SW480 (cell line): ENCODE results near the gene LCN2.
"Not testable (repeated sequence)": the region's sequence is repeated elsewhere in the genome, so short reads cannot be mapped to it uniquely, and the experiment has no call there.

ENCODE experiments used
- DNase-seq: peaks from one replicate; pipeline ENCODE4 v3.0.0-alpha.2; 2016; ENCODE audit warnings: low spot score

Gene LCN2

GRCh38 chr9:128168731-128169308 lies 19.6 kb downstream of the LCN2 start:
- no peak for DNase-seq

DNA sequence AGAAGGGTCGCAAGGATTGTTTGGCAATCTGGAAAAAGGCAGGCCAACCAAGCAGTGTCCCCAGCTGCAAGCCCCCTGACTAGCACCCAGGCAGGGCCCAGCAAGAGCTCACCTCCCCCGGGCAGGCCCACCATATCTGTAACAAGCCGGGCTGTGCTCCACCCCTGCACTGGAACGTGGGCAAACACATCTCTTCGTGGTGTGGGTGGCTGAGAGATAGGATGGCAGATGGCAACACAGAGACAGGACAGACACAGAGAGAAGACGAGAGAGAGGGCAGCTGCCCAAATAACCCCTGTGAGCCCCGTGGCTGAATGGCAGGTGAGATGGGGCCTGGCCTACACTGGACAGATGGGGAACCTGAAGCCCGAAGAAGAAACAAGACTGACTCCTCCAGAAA lies 20.2 kb downstream of the LCN2 start:
- no peak for DNase-seq

GRCh38 chr9:128169925-128170324 lies 20.7 kb downstream of the LCN2 start:
- DNase-seq: no peak

GRCh38 chr9:128174062-128174461 lies 24.8 kb downstream of the LCN2 start:
- DNase-seq: no peak

DNA sequence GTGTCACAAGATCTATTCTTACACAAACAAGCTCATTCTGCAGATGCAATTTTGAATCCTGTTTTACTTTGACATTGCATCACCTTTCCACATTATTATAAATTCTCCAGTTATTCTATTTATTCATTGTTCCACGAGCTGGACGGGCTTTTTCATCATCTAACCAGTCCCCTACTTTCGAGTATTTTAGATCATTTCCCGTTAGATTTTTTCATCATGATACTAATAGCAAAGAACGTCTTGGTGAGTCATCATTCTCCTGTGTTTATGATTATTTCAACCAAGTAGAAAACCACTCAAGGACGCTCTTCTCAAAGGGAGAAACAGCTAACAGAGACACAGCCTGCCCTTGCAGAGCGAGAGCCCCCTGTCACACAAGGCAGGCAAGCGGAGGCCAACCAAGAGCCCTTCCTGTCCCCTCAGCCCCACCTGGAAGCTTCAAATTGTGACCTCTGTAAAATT lies 25.9 kb downstream of the LCN2 start:
- no peak for DNase-seq

DNA sequence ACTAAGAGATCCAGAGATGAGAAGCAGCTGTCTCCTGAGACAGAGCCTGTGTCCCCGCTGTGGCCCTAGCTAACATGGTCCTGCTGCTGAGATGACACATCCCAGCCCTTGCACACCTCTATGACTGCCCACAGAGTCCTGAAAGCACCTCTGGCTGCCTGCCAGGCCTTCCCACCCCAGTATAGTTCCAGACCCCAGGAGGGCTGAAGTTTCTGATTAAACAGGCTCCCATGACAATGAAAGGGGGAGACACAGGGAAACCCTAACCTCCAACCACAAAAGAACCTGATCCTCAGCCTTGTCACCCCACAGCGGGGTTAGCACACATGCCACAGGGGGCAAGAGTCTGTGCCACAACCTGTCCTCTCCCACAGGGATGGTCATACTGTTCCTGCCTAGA lies 26.5 kb downstream of the LCN2 start:
- DNase-seq: no peak

GRCh38 chr9:128178806-128179431 lies 29.7 kb downstream of the LCN2 start:
- no peak for DNase-seq

DNA sequence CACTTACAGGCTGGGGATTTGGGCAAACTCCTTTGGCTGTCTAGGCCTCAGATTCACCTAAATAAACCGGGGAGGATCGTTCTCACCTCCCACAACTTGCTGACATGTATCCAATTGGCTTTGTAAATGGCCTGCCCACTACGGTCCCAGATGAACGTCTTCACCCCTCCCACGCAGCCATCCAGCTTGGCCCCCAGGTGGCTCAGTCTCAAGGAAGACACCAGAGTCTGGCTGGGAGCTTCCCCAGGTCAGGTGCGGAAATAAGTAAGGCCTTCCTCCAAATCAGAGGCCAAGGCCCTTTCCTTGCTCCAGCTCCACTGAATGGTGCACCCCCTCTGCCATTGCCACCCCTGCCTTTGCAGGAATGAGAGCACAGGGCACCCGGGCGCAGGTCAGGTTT lies 30.7 kb downstream of the LCN2 start:
- no peak for DNase-seq

DNA sequence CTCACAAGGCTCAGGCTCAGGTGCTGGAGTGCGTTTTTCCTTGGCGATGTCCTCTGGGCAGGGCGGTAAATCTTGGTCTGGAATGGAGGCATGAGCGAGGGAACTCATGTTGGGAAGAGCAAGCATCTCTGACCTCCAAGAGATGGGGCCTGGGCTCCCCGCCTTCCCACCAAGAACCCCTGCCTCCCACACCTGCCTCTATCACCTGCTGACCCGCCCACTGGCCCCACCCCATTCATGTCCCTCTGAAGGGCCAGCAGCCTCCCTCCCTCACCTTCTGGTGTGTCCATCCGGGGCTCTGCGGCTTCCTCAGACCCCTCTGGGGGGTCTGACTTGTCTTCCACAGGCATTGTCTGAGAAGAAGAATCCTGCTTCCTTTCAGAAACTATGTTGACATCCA lies 31.2 kb downstream of the LCN2 start:
- DNase-seq: no peak

- not testable (repeated sequence) for DNase-seq
Observed at GRCh38 chr9:128181480-128181879, 32.2 kb downstream of the LCN2 start.

DNA sequence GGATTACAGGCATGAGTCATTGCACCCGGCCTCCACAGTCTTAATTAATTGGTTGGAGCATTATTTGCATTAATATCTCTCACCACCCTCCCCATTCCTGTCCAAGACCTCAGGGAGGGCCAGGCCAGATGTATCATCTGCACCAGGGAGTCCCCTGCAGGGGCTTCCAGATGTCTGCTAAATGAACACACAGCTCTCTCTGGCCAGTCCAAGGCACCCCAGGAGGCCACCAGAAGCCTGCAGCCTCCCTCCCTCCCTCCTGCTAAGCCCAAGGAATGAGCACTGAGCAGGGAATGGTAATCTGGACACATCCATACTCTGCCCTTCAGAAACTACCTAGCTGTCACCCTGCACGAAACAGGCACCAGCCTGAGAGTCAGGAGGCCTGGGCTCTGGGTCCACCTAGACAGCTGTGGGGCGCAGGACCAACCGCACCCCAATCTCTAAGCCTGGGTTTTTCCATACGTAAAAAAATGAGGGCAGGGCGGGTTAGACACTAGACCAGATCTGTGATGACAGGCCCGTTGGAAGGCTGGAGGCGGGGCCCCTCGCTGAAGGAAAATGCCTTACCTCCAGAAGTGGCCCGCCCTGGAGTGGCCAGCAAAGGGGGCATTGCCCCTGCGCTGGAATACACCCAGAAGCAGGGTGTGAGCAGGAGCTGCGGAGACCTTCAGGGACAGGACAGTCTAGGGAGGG lies 33.8 kb downstream of the LCN2 start:
- DNase-seq: no peak

DNA sequence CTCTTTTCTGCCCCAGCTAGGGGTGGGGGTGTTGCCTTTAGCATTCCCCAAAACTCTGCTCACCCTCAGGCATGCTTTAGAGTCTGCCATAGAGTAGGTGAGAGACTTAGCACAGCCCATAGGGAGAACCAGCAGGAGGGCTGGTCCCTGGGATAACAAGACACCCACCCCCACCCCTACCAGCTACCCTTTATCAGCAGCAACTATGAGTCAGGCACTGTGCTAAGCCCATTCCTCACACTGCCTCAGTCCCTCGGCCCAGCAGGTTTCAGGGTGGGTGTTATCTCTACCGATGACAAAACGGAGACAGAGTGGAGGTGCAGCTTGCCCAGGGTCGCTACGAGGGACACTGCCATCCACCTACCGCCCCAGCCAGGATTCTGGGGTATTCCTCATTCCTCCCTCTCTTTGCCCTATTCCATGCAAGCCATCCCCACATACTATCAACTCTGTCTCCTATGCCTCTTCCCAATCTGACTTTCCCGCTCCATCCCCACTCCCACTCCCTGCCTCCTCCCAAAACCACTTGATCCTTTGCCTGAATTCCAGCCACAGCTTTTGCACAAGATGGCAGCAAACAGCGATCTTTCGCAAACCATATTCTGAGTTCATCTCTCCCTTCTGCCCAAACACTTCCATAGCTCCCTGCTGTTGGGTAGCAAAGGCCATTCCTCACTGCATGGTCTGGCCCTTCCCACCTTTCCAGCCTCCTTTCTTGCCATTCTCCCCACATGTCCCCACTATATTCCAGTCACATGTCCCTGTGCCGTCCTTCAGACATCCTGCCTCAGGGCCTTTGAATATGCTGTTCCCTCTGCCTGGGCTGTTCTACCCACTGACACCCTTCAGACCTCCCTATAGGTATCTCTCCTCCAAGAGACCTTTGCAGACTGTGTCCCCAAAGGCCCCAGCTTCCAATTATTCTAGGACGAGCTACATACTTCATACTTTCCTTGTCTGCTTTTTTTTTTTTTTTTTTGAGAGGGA lies 37.0 kb downstream of the LCN2 start:
- DNase-seq: no peak

DNA sequence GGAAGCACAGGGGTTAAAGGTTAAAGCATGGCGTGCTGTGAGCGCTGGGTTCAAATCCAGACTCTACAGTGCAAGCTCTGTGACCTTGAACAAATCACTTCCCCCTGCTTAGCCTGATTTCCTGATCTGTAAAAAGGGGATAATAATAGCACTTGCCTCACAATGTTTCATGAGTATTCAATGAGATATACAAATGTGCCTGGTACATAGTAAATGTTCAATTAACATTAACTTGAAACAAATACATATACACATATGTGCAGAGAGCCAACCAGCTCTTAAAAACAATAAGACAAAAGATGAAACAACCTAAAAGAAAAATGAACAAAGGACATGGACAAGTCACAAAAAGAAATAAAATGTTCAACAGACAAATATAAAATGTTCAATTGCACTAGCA lies 38.1 kb downstream of the LCN2 start:
- DNase-seq: no peak

- DNase-seq: no peak
Observed at GRCh38 chr9:128188209-128188608, 39.0 kb downstream of the LCN2 start.

DNA sequence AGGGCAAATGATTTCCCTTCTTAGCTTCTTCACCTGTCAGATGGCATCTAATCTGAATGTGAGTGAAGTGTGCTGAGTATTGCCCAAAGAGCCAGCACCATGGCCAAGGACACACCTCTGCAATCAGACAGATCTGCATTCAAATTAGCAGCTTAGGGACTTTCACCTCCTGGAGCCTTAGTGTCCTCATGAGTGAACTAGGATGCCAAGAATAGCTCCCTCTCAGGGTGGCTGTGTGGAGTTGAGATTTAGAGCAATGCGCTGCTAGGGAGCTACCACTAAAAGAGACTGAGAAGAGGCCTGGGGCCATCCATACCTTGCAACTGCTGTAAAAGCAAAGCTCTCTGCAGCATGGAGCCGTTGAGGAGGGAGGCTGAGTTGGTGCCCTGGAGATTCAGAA lies 40.8 kb downstream of the LCN2 start:
- no peak for DNase-seq

GRCh38 chr9:128190516-128191405 lies 41.5 kb downstream of the LCN2 start:
- DNase-seq: no peak

DNA sequence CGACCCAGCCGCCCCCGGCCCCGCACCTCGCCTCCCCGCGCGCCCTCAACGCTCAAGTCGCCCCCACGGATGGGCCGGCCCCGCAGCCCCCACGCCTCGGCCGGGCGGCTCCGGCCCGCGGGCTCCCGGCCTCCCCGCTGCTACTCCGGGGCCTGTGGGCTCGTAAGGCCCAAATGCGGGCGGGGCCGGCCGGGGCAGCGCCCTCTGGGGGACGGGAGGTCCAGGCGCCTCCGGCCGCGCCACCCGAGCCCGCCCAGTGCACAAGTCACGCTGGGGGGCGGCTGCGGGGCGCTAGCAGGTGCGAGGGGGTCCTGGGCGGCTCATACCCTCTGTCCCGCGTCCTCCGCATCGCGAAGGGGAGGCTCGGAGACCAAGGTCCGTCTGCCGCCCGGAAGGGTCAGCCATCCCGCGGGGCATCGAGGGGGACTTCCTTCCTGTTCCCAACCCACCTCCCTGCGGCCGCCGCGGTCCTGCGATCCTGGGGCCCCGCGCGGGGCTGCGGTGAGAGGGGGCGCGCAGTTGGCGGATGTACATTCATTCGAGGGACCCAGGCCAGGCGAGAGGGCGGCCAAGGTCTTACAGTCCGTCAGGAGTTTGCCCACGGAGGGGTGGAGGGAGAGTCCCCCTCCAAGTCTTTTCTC lies 42.3 kb downstream of the LCN2 start, which contains the start of gene CIZ1:
Gene CIZ1 (minus strand): TSS at position 167 of the 641 bp plus-strand sequence. CDS start 715 bp downstream, outside the sequence.
- DNase-seq: peak; percentile 72

GRCh38 chr9:128192601-128193371 lies 43.5 kb downstream of the LCN2 start:
- peak; percentile 97 for DNase-seq

DNA sequence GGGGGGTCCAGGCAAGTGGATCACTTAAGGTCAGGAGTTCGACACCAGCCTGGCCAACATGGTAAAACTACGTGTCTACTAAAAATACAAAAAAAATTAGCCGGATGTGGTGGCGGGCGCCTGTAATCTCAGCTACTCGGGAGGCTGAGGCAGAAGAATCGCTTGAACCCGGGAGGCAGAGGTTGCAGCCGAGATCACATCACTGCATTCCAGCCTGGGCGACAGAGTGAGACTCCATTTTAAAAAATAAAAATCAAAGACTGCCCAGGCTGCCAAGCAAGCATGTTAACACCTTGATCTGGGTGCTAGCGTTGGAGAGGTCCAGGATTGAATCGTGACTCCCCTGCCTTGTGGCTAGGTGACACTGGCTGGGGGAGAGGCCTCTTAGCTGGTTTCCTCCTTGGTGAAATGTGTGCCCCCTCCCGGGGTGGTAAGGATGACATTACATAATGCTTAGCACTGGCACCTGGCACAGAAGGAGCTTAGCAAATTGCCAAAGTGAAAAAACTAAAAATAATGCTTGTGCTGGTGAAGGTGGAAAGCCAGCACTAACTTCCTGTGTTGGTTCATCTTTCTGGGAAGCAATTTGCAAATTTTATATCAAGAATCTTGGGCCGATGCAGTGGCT lies 44.3 kb downstream of the LCN2 start:
- DNase-seq: no peak
